Measurements from ENCODE around the gene HERC4. TPM values are rescaled to one million over a fixed set of nuclear protein-coding genes. Genes with fewer than 3 reads are reported as not detected.

Gene HERC4
- total RNA-seq, 1 donor from 2014 or later, result 74.2 TPM

GRCh38 chr10:67917169-67917568 is 157.9 kb downstream of the HERC4 start:
- no peak for DNase-seq (ENCODE audit: low spot score)
- Mint-ChIP-seq H3K36me3 (peaks cover 18% of the 10 kb centered on the region), H3K9me3 (no peaks in the 10 kb centered on the region), H3K27me3 (ENCODE audit: insufficient read depth, low read depth) (no peaks in the 10 kb centered on the region), H3K27ac (no peak overlapping the region), H3K4me1 (no peaks in the 10 kb centered on the region), H3K4me3 (no peak overlapping the region)
- H3F3A ChIP-seq (ENCODE audit: low read depth), result peaks cover 42% of the 10 kb centered on the region
- no peak overlapping the region for H3K4me3 ChIP-seq
- no peaks in the 10 kb centered on the region for H3K4me1 ChIP-seq
- H3K4me2 ChIP-seq, result no peak overlapping the region
- H3K79me2 ChIP-seq (ENCODE audit: low read depth), result peaks cover 12% of the 10 kb centered on the region
- H3K27me3 ChIP-seq, result no peaks in the 10 kb centered on the region
- H3K9ac ChIP-seq, result no peak overlapping the region
- peaks cover 22% of the 10 kb centered on the region for H3K36me3 ChIP-seq
- no peaks in the 10 kb centered on the region for H3K9me3 ChIP-seq (ENCODE audit: low read depth)
- no peak overlapping the region for H2AFZ ChIP-seq (replicated peaks)
- peaks cover 20% of the 10 kb centered on the region for H4K20me1 ChIP-seq (ENCODE audit: low read depth)
- TF ChIP-seq EZH2phosphoT487 (IDR thresholded peaks at IDR 0.05), result no peak
- no peak for TF ChIP-seq EZH2 (IDR thresholded peaks at IDR 0.05)
- no peak for TF ChIP-seq CTCF (IDR thresholded peaks at IDR 0.05)
- no peak overlapping the region for H3K27ac ChIP-seq

DNA sequence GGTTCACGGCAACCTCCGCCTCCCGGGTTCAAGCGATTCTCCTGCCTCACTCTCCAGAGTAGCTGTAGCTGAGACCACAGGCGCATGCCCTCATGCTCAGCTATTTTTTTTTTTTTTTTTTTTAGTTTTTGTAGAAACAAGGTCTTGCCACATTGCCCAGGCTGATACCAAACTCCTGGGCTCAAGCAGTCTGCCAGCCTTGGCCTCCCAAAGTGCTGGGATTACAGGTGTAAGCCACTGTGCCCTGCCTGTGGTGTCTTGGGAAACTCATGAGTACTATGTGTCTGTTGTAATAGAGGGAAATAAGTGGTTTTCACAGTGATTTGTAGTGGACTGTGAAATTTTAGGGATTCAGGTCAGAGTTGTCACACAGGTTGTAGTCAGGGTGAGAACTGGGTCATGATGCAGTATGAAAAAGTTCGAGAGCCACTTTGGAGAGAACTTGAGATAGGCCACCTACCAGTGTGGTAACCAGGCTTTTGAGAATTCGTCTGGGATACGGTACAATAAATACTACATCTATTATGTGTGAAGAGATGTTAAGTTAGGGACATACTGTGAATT is 160.2 kb downstream of the HERC4 start:
- TF ChIP-seq CTCF (IDR thresholded peaks at IDR 0.05), result no peak
- no peak for TF ChIP-seq EZH2phosphoT487 (IDR thresholded peaks at IDR 0.05)
- TF ChIP-seq EZH2 (IDR thresholded peaks at IDR 0.05), result no peak
- Histone ChIP-seq H3K36me3 (peaks cover 25% of the 10 kb centered on the region), H3K27me3 (no peaks in the 10 kb centered on the region), H3K4me2 (no peak overlapping the region), H4K20me1 (ENCODE audit: low read depth) (peaks cover 25% of the 10 kb centered on the region), H2AFZ (replicated peaks) (no peak overlapping the region), H3K9ac (no peak overlapping the region), H3K79me2 (ENCODE audit: low read depth) (peaks cover 12% of the 10 kb centered on the region), H3K4me3 (no peak overlapping the region), H3F3A (ENCODE audit: low read depth) (peaks cover 35% of the 10 kb centered on the region), H3K27ac (no peak overlapping the region), H3K4me1 (no peaks in the 10 kb centered on the region), H3K9me3 (ENCODE audit: low read depth) (no peaks in the 10 kb centered on the region)
- no peak for DNase-seq (ENCODE audit: low spot score)
- Mint-ChIP-seq H3K4me3 (no peak overlapping the region), H3K27ac (no peak overlapping the region), H3K9me3 (no peaks in the 10 kb centered on the region), H3K4me1 (no peaks in the 10 kb centered on the region), H3K36me3 (peaks cover 26% of the 10 kb centered on the region), H3K27me3 (ENCODE audit: insufficient read depth, low read depth) (peaks cover under 1% of the 10 kb centered on the region)

- Histone ChIP-seq H3K27me3 (no peaks in the 10 kb centered on the region), H3K9ac (no peak overlapping the region), H3K4me3 (no peak overlapping the region), H3F3A (ENCODE audit: low read depth) (peaks cover 15% of the 10 kb centered on the region), H3K4me2 (no peak overlapping the region), H3K79me2 (ENCODE audit: low read depth) (peaks cover 12% of the 10 kb centered on the region), H3K4me1 (no peaks in the 10 kb centered on the region), H3K9me3 (ENCODE audit: low read depth) (no peaks in the 10 kb centered on the region), H3K27ac (no peak overlapping the region), H4K20me1 (ENCODE audit: low read depth) (peaks cover 25% of the 10 kb centered on the region), H2AFZ (replicated peaks) (no peak overlapping the region), H3K36me3 (peaks cover 38% of the 10 kb centered on the region)
- no peak overlapping the region for H3K4me3 Mint-ChIP-seq
- TF ChIP-seq EZH2 (IDR thresholded peaks at IDR 0.05), result no peak
- no peak for TF ChIP-seq EZH2phosphoT487 (IDR thresholded peaks at IDR 0.05)
- TF ChIP-seq CTCF (IDR thresholded peaks at IDR 0.05), result no peak
- no peaks in the 10 kb centered on the region for H3K4me1 Mint-ChIP-seq
- no peak overlapping the region for H3K27ac Mint-ChIP-seq
- no peaks in the 10 kb centered on the region for H3K9me3 Mint-ChIP-seq
- H3K36me3 Mint-ChIP-seq, result peaks cover 37% of the 10 kb centered on the region
- peaks cover 2% of the 10 kb centered on the region for H3K27me3 Mint-ChIP-seq (ENCODE audit: insufficient read depth, low read depth)
- no peak for DNase-seq (ENCODE audit: low spot score)
Measured at GRCh38 chr10:67912331-67912946, 162.6 kb downstream of the HERC4 start.

Data from neural progenitor cell (in vitro differentiated cells).